ENCODE measurements around the gene USP17L18.
"Not testable (repeated sequence)": the region's sequence is repeated elsewhere in the genome, so short reads cannot be mapped to it uniquely, and the experiment has no call there.

The USP17L18 gene, protein sequence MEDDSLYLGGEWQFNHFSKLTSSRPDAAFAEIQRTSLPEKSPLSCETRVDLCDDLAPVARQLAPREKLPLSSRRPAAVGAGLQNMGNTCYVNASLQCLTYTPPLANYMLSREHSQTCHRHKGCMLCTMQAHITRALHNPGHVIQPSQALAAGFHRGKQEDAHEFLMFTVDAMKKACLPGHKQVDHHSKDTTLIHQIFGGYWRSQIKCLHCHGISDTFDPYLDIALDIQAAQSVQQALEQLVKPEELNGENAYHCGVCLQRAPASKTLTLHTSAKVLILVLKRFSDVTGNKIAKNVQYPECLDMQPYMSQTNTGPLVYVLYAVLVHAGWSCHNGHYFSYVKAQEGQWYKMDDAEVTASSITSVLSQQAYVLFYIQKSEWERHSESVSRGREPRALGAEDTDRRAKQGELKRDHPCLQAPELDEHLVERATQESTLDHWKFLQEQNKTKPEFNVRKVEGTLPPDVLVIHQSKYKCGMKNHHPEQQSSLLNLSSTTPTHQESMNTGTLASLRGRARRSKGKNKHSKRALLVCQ

DNA sequence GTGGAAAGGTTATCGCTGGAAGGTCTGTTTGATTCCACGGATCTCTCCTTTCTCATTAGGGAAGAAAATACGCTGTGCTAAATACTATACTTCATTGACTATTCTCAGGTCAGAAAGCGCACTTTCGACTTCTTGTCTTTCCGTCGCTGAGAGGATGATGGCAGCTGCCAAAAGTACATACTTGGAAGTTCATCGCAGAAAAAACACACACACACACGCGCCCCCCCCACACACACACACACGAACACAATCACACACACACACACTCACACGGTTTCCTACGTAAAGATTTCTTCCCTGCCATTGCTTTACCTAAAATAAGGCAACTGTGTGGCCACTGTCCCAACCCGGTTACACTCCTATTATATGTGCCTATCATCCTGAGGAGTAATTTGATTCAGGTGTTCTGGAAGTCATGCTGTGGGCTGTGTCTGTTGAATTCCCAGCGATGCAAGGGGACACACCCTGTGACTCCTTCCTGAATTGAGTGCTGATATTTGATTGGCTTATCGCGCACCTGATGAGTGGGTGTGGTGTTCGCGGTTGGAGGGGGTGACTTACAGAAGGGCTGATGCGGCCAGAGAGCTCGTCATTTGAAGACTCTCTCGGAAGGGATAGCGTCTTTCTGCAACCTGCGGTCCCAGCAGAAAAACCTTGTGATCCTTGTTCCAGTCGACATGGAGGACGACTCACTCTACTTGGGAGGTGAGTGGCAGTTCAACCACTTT lies at the start of gene USP17L18:
TSS of gene USP17L18 (plus strand) at position 678 of the 728 bp plus-strand sequence. CDS start at position 678, 0 bp downstream.
- DNase-seq (ENCODE audit: low read depth) = peak; percentile 0

DNA sequence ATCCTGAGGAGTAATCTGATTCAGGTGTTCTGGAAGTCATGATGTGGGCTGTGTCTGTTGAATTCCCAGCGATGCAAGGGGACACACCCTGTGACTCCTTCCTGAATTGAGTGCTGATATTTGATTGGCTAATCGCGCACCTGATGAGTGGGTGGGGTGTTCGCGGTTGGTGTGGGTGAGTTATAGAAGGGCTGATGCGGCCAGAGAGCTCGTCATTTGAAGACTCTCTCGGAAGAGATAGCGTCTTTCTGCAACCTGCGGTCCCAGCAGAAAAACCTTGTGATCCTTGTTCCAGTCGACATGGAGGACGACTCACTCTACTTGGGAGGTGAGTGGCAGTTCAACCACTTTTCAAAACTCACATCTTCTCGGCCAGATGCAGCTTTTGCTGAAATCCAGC lies 38.1 kb upstream of the USP17L18 start, which contains the start of gene USP17L10:
TSS of gene USP17L10 (plus strand) at position 301 of the 400 bp plus-strand sequence. CDS start at position 301, 0 bp downstream.
- not testable (repeated sequence) for DNase-seq (ENCODE audit: low read depth)

DNA sequence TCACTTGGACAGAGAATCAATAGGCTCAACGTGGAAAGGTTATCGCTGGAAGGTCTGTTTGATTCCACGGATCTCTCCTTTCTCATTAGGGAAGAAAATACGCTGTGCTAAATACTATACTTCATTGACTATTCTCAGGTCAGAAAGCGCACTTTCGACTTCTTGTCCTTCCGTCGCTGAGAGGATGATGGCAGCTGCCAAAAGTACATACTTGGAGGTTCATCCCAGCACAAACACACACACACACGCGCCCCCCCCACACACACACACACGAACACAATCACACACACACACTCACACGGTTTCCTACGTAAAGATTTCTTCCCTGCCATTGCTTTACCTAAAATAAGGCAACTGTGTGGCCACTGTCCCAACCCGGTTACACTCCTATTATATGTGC lies 33.7 kb upstream of the USP17L18 start:
- not testable (repeated sequence) for DNase-seq (ENCODE audit: low read depth)

DNA sequence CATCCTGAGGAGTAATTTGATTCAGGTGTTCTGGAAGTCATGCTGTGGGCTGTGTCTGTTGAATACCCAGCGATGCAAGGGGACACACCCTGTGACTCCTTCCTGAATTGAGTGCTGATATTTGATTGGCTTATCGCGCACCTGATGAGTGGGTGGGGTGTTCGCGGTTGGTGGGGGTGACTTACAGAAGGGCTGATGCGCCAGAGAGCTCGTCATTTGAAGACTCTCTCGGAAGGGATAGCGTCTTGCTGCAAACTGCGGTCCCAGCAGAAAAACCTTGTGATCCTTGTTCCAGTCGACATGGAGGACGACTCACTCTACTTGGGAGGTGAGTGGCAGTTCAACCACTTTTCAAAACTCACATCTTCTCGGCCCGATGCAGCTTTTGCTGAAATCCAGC lies 33.3 kb upstream of the USP17L18 start, which contains the start of gene USP17L11:
TSS of gene USP17L11 (plus strand) at position 301 of the 400 bp plus-strand sequence. CDS start at position 301, 0 bp downstream.
- not testable (repeated sequence) for DNase-seq (ENCODE audit: low read depth)

DNA sequence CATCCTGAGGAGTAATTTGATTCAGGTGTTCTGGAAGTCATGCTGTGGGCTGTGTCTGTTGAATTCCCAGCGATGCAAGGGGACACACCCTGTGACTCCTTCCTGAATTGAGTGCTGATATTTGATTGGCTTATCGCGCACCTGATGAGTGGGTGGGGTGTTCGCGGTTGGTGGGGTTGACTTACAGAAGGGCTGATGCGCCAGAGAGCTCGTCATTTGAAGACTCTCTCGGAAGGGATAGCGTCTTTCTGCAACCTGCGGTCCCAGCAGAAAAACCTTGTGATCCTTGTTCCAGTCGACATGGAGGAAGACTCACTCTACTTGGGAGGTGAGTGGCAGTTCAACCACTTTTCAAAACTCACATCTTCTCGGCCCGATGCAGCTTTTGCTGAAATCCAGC lies 28.6 kb upstream of the USP17L18 start, which contains the start of gene USP17L12:
TSS of gene USP17L12 (plus strand) at position 301 of the 400 bp plus-strand sequence. CDS start at position 301, 0 bp downstream.
- DNase-seq (ENCODE audit: low read depth) = not testable (repeated sequence)

DNA sequence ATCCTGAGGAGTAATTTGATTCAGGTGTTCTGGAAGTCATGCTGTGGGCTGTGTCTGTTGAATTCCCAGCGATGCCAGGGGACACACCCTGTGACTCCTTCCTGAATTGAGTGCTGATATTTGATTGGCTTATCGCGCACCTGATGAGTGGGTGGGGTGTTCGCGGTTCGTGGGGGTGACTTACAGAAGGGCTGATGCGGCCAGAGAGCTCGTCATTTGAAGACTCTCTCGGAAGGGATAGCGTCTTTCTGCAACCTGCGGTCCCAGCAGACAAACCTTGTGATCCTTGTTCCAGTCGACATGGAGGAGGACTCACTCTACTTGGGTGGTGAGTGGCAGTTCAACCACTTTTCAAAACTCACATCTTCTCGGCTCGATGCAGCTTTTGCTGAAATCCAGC lies 23.8 kb upstream of the USP17L18 start, which contains the start of gene USP17L13:
TSS of gene USP17L13 (plus strand) at position 301 of the 400 bp plus-strand sequence. CDS start at position 301, 0 bp downstream.
- DNase-seq (ENCODE audit: low read depth) = not testable (repeated sequence)

DNA sequence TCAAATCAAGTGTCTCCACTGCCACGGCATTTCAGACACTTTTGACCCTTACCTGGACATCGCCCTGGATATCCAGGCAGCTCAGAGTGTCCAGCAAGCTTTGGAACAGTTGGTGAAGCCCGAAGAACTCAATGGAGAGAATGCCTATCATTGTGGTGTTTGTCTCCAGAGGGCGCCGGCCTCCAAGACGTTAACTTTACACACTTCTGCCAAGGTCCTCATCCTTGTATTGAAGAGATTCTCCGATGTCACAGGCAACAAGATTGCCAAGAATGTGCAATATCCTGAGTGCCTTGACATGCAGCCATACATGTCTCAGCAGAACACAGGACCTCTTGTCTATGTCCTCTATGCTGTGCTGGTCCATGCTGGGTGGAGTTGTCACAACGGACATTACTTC lies 18.2 kb upstream of the USP17L18 start:
- not testable (repeated sequence) for DNase-seq (ENCODE audit: low read depth)

DNA sequence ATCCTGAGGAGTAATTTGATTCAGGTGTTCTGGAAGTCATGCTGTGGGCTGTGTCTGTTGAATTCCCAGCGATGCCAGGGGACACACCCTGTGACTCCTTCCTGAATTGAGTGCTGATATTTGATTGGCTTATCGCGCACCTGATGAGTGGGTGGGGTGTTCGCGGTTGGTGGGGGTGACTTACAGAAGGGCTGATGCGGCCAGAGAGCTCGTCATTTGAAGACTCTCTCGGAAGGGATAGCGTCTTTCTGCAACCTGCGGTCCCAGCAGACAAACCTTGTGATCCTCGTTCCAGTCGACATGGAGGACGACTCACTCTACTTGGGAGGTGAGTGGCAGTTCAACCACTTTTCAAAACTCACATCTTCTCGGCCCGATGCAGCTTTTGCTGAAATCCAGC lies 14.3 kb upstream of the USP17L18 start, which contains the start of gene USP17L15:
TSS of gene USP17L15 (plus strand) at position 301 of the 400 bp plus-strand sequence. CDS start at position 301, 0 bp downstream.
- DNase-seq (ENCODE audit: low read depth) = not testable (repeated sequence)

DNA sequence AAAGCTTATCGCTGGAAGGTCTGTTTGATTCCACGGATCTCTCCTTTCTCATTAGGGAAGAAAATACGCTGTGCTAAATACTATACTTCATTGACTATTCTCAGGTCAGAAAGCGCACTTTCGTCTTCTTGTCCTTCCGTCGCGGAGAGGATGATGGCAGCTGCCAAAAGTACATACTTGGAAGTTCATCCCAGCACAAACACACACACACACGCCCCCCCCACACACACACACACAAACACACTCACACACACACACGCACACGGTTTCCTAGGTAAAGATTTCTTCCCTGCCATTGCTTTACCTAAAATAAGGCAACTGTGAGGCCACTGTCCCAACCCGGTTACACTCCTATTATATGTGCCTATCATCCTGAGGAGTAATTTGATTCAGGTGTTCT lies 10.0 kb upstream of the USP17L18 start:
- not testable (repeated sequence) for DNase-seq (ENCODE audit: low read depth)

DNA sequence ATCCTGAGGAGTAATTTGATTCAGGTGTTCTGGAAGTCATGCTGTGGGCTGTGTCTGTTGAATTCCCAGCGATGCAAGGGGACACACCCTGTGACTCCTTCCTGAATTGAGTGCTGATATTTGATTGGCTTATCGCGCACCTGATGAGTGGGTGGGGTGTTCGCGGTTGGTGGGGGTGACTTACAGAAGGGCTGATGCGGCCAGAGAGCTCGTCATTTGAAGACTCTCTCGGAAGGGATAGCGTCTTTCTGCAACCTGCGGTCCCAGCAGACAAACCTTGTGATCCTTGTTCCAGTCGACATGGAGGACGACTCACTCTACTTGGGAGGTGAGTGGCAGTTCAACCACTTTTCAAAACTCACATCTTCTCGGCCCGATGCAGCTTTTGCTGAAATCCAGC lies 4.9 kb upstream of the USP17L18 start, which contains the start of gene USP17L17:
TSS of gene USP17L17 (plus strand) at position 301 of the 400 bp plus-strand sequence. CDS start at position 301, 0 bp downstream.
- DNase-seq (ENCODE audit: low read depth) = not testable (repeated sequence)

DNA sequence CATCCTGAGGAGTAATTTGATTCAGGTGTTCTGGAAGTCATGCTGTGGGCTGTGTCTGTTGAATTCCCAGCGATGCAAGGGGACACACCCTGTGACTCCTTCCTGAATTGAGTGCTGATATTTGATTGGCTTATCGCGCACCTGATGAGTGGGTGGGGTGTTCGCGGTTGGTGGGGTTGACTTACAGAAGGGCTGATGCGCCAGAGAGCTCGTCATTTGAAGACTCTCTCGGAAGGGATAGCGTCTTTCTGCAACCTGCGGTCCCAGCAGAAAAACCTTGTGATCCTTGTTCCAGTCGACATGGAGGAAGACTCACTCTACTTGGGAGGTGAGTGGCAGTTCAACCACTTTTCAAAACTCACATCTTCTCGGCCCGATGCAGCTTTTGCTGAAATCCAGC lies 4.6 kb downstream of the USP17L18 start, which contains the start of gene USP17L19:
TSS of gene USP17L19 (plus strand) at position 301 of the 400 bp plus-strand sequence. CDS start at position 301, 0 bp downstream.
- DNase-seq (ENCODE audit: low read depth) = not testable (repeated sequence)

DNA sequence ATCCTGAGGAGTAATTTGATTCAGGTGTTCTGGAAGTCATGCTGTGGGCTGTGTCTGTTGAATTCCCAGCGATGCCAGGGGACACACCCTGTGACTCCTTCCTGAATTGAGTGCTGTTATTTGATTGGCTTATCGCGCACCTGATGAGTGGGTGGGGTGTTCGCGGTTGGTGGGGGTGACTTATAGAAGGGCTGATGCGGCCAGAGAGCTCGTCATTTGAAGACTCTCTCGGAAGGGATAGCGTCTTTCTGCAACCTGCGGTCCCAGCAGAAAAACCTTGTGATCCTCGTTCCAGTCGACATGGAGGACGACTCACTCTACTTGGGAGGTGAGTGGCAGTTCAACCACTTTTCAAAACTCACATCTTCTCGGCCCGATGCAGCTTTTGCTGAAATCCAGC lies 9.4 kb downstream of the USP17L18 start, which contains the start of gene USP17L20:
TSS of gene USP17L20 (plus strand) at position 301 of the 400 bp plus-strand sequence. CDS start at position 301, 0 bp downstream.
- DNase-seq (ENCODE audit: low read depth) = not testable (repeated sequence)

DNA sequence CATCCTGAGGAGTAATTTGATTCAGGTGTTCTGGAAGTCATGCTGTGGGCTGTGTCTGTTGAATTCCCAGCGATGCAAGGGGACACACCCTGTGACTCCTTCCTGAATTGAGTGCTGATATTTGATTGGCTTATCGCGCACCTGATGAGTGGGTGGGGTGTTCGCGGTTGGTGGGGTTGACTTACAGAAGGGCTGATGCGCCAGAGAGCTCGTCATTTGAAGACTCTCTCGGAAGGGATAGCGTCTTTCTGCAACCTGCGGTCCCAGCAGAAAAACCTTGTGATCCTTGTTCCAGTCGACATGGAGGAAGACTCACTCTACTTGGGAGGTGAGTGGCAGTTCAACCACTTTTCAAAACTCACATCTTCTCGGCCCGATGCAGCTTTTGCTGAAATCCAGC lies 14.1 kb downstream of the USP17L18 start, which contains the start of gene USP17L21:
TSS of gene USP17L21 (plus strand) at position 301 of the 400 bp plus-strand sequence. CDS start at position 301, 0 bp downstream.
- DNase-seq (ENCODE audit: low read depth) = not testable (repeated sequence)

DNA sequence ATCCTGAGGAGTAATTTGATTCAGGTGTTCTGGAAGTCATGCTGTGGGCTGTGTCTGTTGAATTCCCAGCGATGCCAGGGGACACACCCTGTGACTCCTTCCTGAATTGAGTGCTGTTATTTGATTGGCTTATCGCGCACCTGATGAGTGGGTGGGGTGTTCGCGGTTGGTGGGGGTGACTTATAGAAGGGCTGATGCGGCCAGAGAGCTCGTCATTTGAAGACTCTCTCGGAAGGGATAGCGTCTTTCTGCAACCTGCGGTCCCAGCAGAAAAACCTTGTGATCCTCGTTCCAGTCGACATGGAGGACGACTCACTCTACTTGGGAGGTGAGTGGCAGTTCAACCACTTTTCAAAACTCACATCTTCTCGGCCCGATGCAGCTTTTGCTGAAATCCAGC lies 18.9 kb downstream of the USP17L18 start, which contains the start of gene USP17L22:
TSS of gene USP17L22 (plus strand) at position 301 of the 400 bp plus-strand sequence. CDS start at position 301, 0 bp downstream.
- not testable (repeated sequence) for DNase-seq (ENCODE audit: low read depth)

DNA sequence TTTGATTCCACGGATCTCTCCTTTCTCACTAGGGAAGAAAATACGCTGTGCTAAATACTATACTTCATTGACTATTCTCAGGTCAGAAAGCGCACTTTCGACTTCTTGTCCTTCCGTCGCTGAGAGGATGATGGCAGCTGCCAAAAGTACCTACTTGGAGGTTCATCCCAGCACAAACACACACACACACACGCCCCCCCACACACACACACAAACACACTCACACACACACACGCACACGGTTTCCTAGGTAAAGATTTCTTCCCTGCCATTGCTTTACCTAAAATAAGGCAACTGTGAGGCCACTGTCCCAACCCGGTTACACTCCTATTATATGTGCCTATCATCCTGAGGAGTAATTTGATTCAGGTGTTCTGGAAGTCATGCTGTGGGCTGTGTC lies 23.3 kb downstream of the USP17L18 start:
- DNase-seq (ENCODE audit: low read depth) = not testable (repeated sequence)
